HL-60 (cell line): ENCODE results near the gene HSPA12A.

Source experiments
- POLR2AphosphoS5 ChIP-seq: IDR thresholded peaks from 2 replicates; pipeline ENCODE4 v1.6.1; 2012; ENCODE audit warnings: low read depth
- TF ChIP-seq, protein P1 (sequence below): IDR thresholded peaks from one replicate; pipeline ENCODE4 v1.5.1; 2011; ENCODE audit warnings: low read length, control low read depth, inconsistent platforms; ENCODE audit not compliant: insufficient read depth
- TF ChIP-seq, protein P2 (sequence below): IDR thresholded peaks from 2 replicates; pipeline ENCODE4 v1.6.1; 2012; ENCODE audit warnings: low read depth; ENCODE audit not compliant: insufficient replicate concordance

DNA sequence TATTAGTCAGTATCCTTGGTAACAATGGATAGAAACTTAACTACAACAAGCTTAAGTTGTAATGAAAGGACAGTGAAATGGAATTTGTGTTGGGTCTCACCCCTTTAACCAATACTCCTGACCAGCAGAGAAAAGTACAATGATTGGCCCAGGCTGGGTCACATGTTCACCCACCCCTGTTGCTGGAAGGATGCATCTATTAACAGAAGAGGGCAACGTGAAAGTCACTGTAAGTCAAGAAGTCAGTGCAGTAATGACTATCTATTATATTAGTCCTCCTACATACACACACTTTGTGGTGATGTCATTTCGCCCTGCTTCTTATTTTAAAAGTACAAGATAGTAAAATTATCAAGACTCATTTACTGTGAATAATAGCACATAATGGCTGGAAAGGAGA, 105.4 kb downstream of the HSPA12A start:
- TF ChIP-seq, protein P1, sequence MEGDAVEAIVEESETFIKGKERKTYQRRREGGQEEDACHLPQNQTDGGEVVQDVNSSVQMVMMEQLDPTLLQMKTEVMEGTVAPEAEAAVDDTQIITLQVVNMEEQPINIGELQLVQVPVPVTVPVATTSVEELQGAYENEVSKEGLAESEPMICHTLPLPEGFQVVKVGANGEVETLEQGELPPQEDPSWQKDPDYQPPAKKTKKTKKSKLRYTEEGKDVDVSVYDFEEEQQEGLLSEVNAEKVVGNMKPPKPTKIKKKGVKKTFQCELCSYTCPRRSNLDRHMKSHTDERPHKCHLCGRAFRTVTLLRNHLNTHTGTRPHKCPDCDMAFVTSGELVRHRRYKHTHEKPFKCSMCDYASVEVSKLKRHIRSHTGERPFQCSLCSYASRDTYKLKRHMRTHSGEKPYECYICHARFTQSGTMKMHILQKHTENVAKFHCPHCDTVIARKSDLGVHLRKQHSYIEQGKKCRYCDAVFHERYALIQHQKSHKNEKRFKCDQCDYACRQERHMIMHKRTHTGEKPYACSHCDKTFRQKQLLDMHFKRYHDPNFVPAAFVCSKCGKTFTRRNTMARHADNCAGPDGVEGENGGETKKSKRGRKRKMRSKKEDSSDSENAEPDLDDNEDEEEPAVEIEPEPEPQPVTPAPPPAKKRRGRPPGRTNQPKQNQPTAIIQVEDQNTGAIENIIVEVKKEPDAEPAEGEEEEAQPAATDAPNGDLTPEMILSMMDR: no peak
- TF ChIP-seq, protein P2, sequence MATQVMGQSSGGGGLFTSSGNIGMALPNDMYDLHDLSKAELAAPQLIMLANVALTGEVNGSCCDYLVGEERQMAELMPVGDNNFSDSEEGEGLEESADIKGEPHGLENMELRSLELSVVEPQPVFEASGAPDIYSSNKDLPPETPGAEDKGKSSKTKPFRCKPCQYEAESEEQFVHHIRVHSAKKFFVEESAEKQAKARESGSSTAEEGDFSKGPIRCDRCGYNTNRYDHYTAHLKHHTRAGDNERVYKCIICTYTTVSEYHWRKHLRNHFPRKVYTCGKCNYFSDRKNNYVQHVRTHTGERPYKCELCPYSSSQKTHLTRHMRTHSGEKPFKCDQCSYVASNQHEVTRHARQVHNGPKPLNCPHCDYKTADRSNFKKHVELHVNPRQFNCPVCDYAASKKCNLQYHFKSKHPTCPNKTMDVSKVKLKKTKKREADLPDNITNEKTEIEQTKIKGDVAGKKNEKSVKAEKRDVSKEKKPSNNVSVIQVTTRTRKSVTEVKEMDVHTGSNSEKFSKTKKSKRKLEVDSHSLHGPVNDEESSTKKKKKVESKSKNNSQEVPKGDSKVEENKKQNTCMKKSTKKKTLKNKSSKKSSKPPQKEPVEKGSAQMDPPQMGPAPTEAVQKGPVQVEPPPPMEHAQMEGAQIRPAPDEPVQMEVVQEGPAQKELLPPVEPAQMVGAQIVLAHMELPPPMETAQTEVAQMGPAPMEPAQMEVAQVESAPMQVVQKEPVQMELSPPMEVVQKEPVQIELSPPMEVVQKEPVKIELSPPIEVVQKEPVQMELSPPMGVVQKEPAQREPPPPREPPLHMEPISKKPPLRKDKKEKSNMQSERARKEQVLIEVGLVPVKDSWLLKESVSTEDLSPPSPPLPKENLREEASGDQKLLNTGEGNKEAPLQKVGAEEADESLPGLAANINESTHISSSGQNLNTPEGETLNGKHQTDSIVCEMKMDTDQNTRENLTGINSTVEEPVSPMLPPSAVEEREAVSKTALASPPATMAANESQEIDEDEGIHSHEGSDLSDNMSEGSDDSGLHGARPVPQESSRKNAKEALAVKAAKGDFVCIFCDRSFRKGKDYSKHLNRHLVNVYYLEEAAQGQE: no peak
- TF ChIP-seq POLR2AphosphoS5: no peak
